Peyer's patch (tissue), 4 donors: Measurements from ENCODE around the gene GMEB2. TPM values are rescaled to one million over a fixed set of nuclear protein-coding genes. Genes with fewer than 3 reads are reported as not detected.
A peak's percentile ranks its signal among the peaks of the same experiment; 100 is the strongest.

Experiments used
- DNase-seq, 3 donors: peaks; one replicate each; pipeline ENCODE4 v3.0.0-alpha.2; 2017 to 2019
- H3K27ac ChIP-seq, 4 donors: fragments of 200-600 bp; sonication (generic); one replicate each; pipeline ENCODE4 v1.5.1; 2016 to 2019
- H3K27me3 ChIP-seq, 2 donors: fragments of 200-600 bp; sonication (generic); one replicate each; pipeline ENCODE4 v1.5.1; 2019
- H3K36me3 ChIP-seq, 3 donors: fragments of 200-600 bp; sonication (generic); one replicate each; pipeline ENCODE4 v1.5.1; 2016 to 2019
- H3K4me1 ChIP-seq, 4 donors: fragments of 200-600 bp; sonication (generic); one replicate each; pipeline ENCODE4 v1.5.1; 2016 to 2019
- H3K4me3 ChIP-seq, 4 donors: fragments of 200-600 bp; sonication (generic); 1 replicate in 3 of 4; 2 replicates in 1 of 4; pipeline ENCODE4 v1.5.1; 2016 to 2019; ENCODE audit warnings: mild to moderate bottlenecking in 1 of 4
- H3K9me3 ChIP-seq, 4 donors: fragments of 200-600 bp; sonication (generic); one replicate each; pipeline ENCODE4 v1.5.1; 2016 to 2019; ENCODE audit warnings: mild to moderate bottlenecking in 1 of 4
- POLR2A ChIP-seq, 2 donors: fragments of 450-650 bp; IDR thresholded peaks; one replicate each; pipeline ENCODE4 v1.5.1; 2017; ENCODE audit warnings: antibody characterized with exemption in 2 of 2, mild to moderate bottlenecking in 2 of 2, moderate library complexity in 2 of 2
- total RNA-seq, 4 donors: library from RNA; depleted of rRNA; stranded (reverse); fragments of >200 nt; gene quantifications; one replicate each; pipeline ENCODE4 v1.1.0, GENCODE V29; 2016
- TF ChIP-seq, protein P1 (sequence below), 6 experiments: fragments of 450-650 bp in 4 of 6; fragments of 200-600 bp in 2 of 6; sonication (generic) in 1 of 6; IDR thresholded peaks; one replicate each; pipeline ENCODE4 v1.5.1; 2017 to 2019; ENCODE audit warnings: antibody characterized with exemption in 6 of 6, mild to moderate bottlenecking in 3 of 6, moderate library complexity in 1 of 6

Gene GMEB2
- total RNA-seq, 4 donors from 2014 or later: 13.8 to 24.5 (median 17.1) TPM

DNA sequence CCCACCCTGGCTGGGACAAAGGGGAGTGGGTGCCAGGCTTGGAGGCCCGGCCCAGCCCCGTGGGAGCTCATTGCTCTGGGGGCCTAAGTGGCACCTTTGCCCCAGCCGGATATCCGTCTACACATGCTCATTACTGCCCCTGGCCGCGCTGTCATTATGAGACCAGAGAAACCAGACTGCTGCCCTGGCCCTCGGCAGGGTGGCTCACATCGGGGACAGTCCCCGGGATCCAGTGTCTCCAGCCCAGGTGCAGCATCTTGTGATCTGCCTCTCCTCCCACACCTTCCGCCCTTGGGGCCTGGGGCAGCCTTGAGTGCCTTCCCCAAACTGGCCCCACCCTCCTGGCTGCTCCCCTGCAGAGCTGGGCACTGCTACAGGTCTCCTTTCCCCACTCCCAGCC is 84.2 kb downstream of the GMEB2 start:
- peak in 2 of 3 donors; percentile 82 to 86 for DNase-seq
- H3K4me1 ChIP-seq: peaks cover 4 to 38% (median 19%) of the 10 kb centered on the region in 4 donors
- TF ChIP-seq POLR2A (IDR thresholded peaks at IDR 0.05): no peak
- TF ChIP-seq, protein P1, sequence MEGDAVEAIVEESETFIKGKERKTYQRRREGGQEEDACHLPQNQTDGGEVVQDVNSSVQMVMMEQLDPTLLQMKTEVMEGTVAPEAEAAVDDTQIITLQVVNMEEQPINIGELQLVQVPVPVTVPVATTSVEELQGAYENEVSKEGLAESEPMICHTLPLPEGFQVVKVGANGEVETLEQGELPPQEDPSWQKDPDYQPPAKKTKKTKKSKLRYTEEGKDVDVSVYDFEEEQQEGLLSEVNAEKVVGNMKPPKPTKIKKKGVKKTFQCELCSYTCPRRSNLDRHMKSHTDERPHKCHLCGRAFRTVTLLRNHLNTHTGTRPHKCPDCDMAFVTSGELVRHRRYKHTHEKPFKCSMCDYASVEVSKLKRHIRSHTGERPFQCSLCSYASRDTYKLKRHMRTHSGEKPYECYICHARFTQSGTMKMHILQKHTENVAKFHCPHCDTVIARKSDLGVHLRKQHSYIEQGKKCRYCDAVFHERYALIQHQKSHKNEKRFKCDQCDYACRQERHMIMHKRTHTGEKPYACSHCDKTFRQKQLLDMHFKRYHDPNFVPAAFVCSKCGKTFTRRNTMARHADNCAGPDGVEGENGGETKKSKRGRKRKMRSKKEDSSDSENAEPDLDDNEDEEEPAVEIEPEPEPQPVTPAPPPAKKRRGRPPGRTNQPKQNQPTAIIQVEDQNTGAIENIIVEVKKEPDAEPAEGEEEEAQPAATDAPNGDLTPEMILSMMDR (IDR thresholded peaks at IDR 0.05): no peak
- H3K36me3 ChIP-seq: no peaks in the 10 kb centered on the region
- peak overlapping the region in 2 of 4 donors; percentile 16 to 22 for H3K4me3 ChIP-seq
- peak overlapping the region in 2 of 4 donors; percentile 63 to 75 for H3K27ac ChIP-seq
- no peaks in the 10 kb centered on the region for H3K27me3 ChIP-seq
- H3K9me3 ChIP-seq: no peaks in the 10 kb centered on the region

DNA sequence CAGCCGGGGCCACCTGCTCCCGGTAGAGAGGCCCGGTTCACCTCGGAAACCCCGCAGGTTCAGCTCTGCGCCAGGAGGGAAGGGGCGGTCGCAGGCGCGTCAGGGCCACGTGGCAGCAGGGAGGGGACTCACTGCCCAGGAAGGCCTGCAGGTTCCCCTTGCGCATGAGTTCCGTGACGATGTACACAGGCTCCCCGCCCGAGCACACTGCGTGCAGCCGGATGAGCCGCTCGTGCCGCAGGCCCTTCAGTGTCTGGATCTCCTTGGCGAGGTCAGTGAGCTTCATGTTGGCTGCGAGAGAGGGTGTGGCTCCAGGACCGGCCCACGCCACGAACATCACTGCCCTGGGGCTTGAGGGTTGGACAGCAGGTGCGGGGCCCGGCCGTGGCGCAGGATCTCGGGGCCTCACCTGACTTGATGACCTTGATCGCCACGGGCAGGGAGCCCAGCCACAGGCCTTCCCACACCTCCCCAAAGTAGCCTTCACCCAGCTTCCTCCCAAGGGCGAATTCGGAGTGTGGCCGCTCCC is 84.8 kb downstream of the GMEB2 start:
- Histone ChIP-seq H3K27me3 (no peaks in the 10 kb centered on the region), H3K9me3 (no peaks in the 10 kb centered on the region), H3K36me3 (no peaks in the 10 kb centered on the region), H3K4me3 (peak overlapping the region in 2 of 4 donors; percentile 16 to 22), H3K4me1 (peaks cover 4 to 37% (median 23%) of the 10 kb centered on the region in 4 donors), H3K27ac (peak overlapping the region in 2 of 4 donors; percentile 63 to 75)
- DNase-seq: peak in 2 of 3 donors; percentile 57 to 83
- TF ChIP-seq, protein P1 (IDR thresholded peaks at IDR 0.05): no peak
- no peak for TF ChIP-seq POLR2A (IDR thresholded peaks at IDR 0.05)

DNA sequence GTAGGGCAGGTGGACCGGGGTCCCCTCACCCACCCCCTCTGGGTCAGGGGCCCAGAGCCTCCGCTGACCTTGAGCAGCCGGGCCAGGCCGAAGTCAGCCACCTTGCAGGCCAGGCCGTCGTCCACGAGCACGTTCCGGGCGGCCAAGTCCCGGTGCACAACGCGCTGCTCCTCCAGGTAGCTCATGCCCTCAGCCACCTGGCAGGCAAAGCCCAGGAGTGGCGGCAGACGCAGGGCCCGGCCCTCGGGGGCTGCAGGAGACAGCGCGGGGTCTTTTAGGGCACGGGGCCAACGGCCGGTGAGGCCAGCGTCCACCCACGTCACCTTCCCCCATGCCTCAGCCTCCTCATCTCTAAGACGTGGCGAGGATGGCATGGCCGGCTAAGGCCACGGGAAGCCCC is 85.5 kb downstream of the GMEB2 start:
- Histone ChIP-seq H3K4me3 (no peak overlapping the region), H3K27me3 (no peaks in the 10 kb centered on the region), H3K36me3 (no peaks in the 10 kb centered on the region), H3K4me1 (peaks cover 4 to 38% (median 23%) of the 10 kb centered on the region in 4 donors), H3K9me3 (no peaks in the 10 kb centered on the region), H3K27ac (peak overlapping the region in 2 of 4 donors; percentile 63 to 75)
- DNase-seq: no peak
- TF ChIP-seq, protein P1 (IDR thresholded peaks at IDR 0.05): no peak

DNA sequence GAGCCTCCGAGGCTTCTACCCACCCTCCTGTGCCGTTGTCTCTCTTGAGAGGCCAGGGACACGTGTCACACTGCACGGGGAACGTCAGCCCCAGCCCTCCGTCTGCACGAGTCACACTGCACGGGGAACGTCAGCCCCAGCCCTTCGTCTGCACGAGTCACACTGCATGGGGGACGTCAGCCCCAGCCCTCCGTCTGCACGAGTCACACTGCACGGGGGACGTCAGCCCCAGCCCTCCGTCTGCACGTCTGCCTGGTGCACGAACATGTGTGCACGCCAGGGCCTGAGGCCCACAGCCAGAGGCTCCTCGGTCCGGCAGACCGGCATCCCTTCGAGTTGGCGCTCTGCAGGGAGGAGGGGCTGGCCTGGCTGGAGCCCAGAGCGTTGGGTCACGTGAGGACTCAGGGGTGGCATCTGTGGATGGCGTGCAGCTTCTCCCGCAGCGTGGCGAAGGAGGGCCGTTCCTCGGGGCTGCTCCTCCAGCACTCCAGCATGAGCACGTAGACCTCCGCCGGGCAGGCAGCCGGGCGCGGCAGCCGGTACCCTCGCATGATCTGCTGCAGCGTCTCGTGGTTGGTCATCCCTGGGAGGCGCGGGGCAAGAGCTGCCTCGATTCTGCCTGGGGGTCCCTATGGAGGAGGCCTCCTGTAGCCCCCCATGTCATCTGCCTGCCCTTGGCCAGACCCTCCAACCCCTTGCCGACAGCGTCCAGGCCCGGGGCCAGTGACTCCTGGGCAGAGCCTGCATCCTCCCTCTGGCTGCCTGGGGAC is 86.3 kb downstream of the GMEB2 start:
- Histone ChIP-seq H3K9me3 (no peaks in the 10 kb centered on the region), H3K27me3 (no peaks in the 10 kb centered on the region), H3K36me3 (no peaks in the 10 kb centered on the region), H3K27ac (no peak overlapping the region), H3K4me1 (peaks cover 4 to 30% (median 20%) of the 10 kb centered on the region in 4 donors), H3K4me3 (no peak overlapping the region)
- DNase-seq: no peak
- TF ChIP-seq, protein P1 (IDR thresholded peaks at IDR 0.05): no peak
- TF ChIP-seq POLR2A (IDR thresholded peaks at IDR 0.05): no peak

DNA sequence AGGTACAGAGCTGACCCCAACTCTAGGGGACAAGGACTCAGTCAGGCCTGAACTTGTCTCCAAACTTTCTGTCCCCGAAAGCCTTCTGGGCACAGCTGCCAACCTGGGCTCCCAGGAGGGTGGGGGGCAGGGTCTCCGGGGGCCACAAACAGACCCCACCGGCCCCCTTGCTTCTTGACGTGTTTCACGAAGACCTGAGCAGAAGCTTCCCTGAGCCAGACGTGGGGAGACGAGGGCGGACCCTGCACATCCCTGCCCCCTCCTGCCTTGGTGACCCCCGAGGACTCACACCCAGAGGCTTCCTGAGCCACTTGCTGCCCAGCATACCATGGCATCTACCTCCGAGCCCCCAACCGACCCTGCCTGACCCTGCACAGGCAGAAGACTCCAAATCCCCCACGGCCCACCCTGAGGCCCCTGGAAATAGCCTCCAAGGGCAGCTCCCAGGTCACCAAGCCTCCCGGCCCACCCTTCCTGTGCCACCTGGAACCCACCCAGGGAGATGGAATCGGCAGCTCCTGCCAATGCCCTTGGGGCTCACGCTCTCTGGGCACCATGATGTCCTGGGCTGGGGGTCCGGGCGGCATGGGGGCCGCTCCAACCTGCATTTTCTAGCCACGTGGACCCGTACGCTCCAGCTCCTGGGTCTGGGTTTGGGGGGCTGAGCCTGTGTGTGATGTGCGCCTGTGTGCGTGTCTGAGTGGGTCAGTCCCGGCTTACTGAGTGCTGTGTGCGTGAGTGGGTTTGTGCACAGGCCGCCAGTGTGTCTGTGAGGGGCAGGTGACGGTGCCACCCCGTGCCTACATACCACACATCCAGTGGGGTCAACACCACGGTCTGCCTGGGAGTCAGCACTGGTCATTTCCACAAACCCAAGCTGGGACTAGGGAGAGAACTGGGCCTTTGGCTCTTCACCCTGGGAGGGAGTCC is 87.2 kb downstream of the GMEB2 start:
- Histone ChIP-seq H3K27me3 (no peaks in the 10 kb centered on the region), H3K4me3 (no peak overlapping the region), H3K9me3 (no peaks in the 10 kb centered on the region), H3K4me1 (peaks cover 4 to 28% (median 17%) of the 10 kb centered on the region in 4 donors), H3K36me3 (no peaks in the 10 kb centered on the region), H3K27ac (peak overlapping the region in 1 of 4 donors; percentile 98)
- DNase-seq: no peak
- no peak for TF ChIP-seq POLR2A (IDR thresholded peaks at IDR 0.05)
- TF ChIP-seq, protein P1 (IDR thresholded peaks at IDR 0.05): no peak
